ENCODE measurements around the gene SLC12A5.
"Not testable (repeated sequence)": the region's sequence is repeated elsewhere in the genome, so short reads cannot be mapped to it uniquely, and the experiment has no call there.

Gene SLC12A5

DNA sequence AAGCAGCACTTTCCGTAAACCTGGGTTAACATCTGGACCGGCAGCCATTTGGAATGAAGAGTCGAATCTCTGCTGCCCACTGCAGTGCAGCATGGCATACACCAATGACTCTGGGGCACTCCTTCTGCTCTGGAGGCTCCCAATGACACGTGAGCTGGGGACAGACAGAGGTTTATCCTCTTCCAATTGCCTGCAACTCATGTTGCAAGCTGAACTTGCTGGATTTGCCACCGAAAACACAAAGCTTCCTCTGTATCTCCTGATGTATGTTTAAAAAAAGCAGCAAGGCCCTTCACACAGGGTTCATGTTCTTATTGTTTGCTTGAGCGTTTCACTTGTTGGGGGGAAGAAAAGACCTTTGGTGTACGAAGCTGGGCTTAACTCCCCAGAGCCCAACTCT, 49.9 kb downstream of the SLC12A5 start:
- no peak for DNase-seq (ENCODE audit: low spot score)

DNA sequence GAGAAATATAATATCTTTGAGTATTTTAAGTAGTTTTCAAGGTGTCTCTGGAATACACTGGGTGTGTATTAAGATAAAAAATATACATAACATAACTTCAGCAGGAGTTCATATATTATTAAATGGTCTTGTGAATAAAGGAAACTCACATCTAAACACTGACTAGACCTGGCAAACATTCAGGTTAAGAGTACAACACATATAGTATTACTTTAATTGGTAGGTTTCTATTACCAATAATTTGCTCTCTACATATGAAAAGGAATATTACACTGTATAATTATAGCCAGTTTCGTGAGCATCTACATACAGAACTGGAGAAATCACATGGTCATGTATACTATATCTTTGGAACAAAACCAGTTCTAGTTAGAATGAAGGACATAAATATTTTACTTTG, 52.1 kb downstream of the SLC12A5 start:
- DNase-seq (ENCODE audit: low spot score): no peak

DNA sequence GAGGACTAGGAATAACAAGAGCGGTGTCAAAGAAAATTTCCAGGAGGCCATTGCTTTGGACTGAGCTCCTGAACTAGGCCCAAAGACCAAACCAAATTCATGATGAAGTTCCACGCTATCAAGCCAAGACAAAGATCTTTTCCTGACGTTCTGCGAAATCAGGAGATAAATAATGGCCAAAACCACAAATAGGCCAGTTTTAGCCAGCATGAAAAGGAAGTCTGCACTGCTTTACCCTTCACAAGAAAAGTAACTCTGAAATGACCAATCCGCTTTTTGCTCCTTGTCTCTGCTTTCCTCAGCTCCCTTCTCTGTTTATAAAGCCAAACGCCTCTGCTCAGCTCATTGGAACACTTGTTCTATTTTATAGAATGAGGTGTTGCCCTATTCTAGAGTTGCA, 54.1 kb downstream of the SLC12A5 start:
- DNase-seq (ENCODE audit: low spot score): no peak

DNA sequence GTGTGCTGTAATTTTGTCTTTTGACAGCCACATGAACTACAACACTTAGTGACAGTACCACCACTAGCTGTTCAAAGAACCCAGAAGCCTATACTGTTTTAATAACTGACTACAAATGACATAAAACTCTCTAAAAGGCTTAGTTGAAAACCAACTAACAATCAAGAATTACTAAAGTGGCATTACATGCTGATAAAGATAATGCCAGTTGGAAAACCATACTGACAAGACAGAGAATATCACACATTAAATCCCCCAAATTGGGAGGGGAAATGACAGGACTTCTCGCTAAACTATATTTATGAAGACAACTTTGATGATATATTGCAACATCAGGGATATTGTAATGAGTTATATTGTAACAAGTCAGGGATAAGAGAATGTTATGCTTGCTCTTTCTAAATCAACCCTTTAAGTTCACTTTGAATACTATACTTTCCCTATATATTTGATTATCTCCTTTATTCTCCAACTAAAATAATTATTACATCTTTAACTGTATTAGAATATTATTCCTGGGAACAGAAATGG, 54.6 kb downstream of the SLC12A5 start:
- no peak for DNase-seq (ENCODE audit: low spot score)

DNA sequence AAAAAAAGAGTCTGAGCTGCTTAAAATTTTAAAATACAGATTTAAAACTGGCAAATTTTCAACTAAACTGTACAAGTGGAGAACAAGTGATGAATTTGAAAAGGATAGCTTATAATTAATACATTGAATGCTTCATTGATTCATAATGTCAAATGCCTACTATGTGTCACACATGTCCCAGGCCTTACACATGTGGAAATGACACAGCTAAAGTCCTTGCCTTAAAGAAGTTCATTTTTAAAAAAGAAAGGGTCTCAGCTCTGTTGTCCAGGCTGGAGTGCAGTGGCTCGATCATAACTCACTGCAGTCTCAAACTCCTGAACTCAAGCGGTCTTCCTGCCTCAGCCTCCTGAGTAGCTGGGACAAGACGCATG, 55.8 kb downstream of the SLC12A5 start:
- DNase-seq (ENCODE audit: low spot score): no peak

DNA sequence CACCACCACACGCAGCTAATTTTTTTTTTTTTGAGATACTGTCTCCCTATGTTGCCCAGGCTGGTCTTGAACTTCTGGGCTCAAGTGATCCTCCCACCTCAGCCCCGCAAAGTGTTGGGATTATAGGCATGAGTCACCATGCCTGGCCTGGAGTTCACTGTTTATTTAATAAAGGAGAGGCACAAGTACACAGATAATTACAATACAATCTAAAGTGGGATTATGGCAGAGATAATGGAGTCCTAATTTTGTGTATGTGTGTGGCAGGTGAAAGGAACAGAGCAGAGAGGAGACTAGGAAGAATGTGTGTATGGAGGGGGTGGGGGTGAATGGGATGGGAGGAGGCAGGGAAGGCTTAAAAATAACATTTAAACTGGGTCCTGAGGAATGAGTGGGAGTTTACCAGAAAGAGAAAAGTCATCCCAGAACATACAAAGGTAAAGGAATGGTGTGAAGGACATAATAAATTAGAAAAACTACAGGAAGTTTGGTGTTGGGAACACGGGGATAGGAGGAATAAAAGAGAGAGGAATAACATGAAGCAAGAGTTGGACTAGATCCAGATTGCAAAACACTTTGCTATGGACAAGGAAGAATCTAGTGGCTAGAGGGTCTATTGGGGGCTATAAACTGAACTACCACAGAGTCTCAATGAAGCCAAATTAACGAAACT, 56.3 kb downstream of the SLC12A5 start:
- no peak for DNase-seq (ENCODE audit: low spot score)

DNA sequence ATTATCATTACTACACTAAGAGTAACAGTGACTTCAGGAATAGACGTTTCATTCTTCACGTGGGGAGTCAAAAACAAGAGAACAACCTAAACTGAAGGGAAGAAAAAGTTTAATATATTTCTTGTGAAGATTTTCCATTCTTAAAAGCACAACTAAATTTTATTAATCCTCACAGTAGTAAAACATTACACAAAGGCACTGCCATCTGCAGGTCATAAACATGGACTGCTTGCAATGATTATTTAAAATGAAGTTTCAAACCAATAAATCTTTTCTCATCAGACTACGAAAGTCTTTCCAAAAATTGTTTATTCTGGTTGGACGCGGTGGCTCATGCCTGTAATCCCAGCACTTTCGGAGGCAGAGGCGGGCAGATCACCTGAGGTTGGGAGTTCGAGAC, 58.1 kb downstream of the SLC12A5 start:
- no peak for DNase-seq (ENCODE audit: low spot score)

DNA sequence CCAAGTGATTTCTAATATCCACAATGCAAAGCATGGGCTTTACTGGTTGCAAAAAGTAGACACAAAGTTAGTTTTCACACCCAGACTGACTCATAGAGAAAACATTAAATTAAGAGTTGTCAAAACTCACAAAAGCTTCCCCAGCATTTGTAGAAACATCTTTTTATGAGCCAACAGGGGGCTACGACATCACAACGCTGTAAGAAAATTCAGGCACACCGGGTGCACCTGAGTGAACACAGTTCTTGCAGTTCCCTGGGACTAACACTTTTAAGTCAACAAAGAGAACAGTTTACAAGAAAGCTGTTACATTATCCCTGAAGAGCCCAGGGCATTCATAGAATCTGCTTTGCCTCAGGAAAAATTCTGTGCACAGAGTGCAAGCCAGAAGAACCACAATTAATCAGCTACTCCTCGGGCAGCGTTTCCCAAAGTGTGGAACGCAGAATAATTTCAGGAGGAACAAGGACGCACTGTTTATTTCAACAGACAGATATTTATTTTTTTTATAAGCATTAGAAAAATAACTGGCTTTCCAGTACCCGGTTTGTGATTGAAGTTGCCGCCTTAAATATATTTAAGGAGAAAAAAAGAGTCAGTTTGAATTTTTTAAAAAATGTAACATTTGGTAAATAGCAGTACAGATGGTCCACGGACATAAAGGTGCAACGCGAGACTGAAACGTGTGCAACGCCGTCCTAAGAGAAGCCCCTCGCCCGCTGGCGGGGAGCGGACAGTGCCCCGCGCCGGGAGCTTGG, 59.6 kb downstream of the SLC12A5 start:
- no peak for DNase-seq (ENCODE audit: low spot score)

DNA sequence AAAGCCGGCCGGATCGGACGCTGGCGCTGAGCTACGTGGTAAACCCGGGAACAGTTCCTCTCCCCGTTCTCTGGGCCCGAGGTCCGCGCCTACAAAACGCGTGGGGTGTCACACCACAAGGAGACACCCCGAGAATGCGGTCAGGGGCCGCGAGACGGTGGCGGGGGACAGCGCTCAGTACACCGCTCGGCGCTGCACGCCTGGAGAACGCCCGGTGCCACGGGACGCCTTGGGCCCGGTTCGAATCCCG, 60.1 kb downstream of the SLC12A5 start:
- no peak for DNase-seq (ENCODE audit: low spot score)

DNA sequence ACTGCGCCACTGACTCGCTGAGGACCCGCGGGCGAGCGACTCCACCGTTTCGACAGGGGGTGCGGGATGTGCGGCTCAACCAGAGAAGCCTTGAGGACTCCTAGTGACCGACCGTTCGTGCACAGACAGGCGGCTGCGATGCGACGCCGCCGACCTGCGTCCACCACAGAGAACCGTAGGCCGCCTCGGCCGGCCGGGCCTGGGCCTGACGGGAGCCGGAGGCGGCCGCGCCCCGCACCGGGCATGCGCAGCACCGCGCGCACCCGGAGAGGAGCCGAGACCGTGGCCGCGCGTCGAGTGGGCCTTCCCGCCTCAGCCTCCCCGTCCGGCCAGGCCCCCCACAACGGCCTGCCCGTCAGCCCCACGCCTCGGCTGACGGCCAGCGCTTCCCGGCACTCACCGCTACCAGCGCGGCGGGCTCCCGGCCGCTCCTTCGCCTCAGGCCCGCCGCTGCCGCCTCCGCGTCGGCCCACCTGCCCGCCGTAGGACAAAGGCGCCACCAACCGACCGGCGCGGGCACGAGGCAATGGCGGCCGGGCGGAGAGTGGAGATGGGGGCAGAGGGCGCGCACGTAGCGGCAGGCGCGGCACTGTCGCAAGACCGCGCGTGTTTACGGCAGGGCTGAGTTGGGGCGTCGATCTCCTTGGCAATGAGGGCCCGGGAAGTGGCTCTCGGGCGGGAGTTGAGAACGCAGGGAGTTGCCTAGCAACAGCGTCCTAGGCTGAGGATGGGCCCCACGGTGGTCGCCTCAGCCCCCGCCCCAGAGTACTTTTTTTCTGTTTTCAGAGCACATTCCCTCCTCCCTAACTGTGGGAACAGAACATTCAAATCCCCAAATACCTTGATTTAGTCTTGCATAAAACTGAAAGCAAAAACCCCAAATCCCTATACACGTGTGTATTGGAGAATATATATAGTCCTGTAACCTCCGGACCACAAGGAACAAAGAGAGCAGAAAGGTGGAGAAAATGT, 60.7 kb downstream of the SLC12A5 start, which contains the start of gene NCOA5:
Gene NCOA5, minus strand, starts transcription at position 546 of the 972 bp plus-strand sequence. CDS start 10,538 bp downstream, outside the sequence.
- peak; percentile 96 for DNase-seq (ENCODE audit: low spot score)

DNA sequence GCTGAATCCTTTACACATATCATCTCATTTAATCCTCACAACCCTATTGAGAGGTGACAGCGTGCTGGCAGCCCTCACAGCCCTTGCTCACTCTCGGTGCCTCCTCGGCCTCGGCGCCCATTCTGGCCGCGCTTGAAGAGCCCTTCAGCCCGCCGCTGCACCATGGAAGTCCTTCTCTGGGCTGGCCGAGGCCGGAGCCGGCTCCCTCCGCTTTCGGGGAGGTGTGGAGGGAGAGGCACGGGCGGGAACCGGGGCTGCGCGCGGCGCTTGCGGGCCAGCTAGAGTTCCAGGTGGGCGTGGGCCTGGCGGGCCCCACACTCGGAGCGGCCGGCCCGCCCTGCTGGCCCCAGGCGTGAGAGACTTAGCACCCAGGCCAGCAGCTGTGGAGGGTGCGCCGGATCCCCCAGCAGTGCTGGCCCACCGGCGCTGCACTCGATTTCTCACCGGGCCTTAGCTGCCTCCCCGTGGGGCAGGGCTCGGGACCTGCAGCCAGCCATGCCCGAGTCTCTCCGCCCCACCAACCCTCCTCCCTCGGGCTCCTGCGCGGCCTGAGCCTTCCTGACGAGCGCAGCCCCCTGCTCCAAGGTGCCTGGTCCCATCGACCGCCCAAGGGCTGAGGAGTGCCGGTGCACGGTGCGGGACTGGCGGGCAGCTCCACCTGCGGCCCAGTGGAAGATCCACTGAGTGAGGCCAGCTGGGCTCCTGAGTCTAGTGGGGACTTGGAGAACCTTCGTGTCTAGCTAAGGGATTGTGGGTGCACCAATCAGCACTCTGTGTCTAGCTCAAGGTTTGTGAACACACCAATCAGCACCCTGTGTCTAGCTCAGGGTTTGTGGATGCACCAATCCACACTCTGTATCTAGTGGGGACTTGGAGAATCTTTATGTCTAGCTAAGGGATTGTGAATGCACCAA, 62.9 kb downstream of the SLC12A5 start:
- not testable (repeated sequence) for DNase-seq (ENCODE audit: low spot score)

DNA sequence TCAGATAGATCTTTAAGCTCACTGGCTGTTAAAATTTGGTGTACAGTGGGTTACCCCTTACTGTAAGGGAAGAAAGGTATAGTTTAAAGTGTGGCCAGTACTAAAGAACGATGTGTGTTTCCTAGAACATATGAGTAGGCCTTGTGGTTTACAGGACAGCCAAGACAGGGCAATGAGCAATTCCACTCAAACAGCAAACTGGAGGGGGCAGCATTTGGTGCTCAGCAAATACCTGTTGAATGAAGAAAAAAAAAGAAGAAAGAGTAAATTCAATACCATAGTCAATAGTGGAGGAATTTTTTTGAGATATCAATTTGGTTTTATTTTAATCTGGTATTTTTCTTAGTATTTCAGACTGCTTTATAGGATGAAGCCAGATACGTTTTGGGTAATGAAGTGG, 64.5 kb downstream of the SLC12A5 start:
- no peak for DNase-seq (ENCODE audit: low spot score)

DNA sequence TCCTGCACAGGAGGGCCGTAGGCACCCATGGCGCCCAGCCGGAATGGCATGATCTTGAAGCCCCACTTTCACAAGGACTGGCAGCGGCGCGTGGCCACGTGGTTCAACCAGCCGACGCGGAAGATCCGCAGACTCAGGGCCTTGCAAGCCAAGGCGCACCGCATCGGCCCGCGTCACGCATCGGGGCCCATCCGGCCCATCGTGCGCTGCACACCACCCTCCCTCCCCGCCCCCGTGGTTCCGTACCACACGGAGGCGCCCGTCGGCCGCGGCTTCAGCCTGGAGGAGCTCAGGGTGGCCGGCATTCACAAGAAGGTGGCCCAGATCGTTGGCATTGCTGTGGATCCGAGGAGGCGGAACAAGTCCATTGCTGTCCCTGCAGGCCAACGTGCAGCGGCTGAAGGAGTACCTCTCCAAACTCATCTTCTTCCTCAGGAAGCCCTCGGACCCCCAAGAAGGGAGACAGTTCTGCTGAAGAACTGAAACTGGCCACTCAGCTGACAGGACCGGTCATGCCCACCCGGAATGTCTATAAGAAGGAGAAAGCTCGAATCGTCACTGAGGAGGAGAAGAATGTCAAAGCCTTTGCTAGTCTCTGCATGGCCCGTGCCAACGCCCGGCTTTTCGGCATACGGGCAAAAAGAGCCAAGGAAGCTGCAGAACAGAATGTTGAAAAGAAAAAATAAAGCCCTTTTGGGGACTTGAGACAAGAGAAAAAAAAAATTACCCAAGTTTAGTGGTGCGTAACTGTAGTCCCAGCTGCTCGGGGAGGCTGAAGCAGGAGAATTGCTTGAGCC, 70.7 kb downstream of the SLC12A5 start:
- no peak for DNase-seq (ENCODE audit: low spot score)

DNA sequence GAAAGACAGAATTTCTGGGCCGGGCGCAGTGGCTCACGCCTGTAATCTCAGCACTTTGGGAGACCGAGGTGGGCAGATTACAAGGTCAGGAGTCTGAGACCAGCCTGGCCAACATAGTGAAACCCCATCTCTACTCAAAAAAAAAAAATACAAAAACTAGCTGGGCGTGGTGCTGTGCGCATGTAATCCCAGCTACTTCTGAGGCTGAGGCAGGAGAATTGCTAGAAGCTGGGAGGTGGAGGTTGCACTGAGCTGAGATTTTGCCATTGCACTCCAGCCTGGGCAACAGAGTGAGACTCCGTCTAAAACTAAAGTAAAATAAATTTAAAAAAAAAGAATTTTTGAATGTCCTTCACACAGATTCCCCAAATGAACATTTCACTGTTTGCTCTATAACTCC, 71.4 kb downstream of the SLC12A5 start:
- not testable (repeated sequence) for DNase-seq (ENCODE audit: low spot score)

DNA sequence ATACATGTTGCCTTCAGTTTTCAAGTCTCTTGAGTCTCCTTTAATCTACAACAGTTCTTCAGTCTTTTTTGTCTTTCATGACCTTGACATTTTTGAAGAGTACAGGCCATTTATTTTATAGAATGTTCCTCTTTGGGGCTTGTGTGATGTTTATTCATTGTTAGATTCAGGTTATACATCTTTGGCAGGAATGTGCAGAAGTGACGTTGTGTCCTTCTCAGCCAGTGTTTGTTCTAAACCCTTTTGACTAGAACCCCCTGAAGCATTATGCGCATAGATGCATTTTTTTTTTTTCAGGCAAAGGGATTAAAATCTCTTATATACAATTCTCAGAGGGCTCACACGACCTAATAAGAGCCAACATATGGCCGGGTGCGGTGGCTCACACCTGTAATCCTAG, 72.0 kb downstream of the SLC12A5 start:
- DNase-seq (ENCODE audit: low spot score): no peak

DNA sequence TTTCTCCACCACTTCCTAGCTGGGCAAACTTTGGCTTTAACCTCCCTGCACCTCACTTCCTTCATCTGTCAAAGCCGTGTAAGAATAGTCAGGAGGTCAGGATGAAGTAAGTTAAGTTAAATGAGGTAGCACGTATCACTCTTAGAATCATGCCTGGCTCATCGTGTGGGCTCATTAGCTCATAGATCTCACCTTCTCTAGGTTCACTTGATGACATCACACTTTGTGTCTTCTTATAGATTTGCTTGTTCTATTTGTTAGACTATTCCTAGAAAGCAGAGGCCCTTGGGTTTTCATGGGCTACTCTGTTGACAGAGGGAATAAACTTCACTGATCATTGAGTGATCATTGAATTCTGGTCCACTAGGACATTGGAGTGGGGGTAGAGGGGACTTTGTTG, 72.9 kb downstream of the SLC12A5 start:
- DNase-seq (ENCODE audit: low spot score): no peak

DNA sequence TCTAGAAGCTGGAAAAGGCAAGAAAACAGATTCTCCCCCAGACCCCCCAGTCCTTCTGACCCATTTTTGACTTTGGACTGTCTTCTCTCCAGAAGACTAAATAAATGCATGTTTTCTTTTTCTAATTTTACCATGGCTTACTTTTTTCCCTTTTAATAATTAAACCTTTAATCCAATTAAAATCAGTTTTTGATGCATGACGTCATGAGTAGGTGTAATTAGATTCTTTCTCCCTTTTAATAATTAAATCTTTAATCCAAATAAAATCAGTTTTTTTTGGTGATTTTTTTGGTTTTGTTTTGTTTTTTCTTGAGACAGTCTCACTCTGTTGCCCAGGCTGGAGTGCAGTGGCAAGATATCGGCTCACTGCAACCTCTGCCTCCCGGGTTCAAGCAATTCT, 73.9 kb downstream of the SLC12A5 start:
- no peak for DNase-seq (ENCODE audit: low spot score)

DNA sequence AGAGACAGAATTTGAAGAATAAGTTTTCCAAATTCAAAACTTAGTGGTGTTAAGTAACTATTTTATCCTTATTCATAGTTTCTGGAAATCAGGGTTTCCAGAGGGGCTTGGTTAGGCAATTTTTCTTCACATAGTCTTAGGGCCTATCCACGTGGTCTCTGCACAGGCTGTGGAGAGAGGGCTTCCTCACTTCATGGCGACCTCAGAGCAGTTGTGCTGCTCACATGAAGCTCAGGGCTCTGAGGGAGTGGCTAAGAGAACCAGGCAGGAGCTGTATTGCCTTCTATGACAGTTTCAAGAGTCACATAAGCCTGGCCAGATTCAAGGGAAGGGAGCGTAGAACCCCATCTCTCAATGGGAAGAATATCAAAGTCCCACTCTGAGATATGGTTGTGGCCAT, 75.2 kb downstream of the SLC12A5 start:
- DNase-seq (ENCODE audit: low spot score): no peak

DNA sequence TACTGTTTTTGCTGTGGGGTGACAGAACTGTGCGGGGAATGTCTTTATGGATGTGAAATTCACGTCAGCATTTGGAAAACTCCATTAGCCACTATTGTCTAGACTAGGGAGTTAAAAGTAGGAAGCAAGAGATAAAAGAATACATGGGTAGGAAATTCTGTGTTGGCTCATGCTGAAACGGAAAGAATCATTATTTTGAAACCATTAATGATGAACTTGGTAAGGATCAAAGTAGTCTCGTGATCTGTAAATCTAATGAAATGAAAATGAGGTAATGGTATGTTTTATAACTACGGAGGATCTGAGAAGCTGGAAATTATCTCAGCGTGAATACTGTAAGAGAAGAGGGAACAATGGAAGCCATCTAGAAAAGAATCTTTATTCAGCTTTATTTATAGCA, 78.0 kb downstream of the SLC12A5 start:
- DNase-seq (ENCODE audit: low spot score): no peak

DNA sequence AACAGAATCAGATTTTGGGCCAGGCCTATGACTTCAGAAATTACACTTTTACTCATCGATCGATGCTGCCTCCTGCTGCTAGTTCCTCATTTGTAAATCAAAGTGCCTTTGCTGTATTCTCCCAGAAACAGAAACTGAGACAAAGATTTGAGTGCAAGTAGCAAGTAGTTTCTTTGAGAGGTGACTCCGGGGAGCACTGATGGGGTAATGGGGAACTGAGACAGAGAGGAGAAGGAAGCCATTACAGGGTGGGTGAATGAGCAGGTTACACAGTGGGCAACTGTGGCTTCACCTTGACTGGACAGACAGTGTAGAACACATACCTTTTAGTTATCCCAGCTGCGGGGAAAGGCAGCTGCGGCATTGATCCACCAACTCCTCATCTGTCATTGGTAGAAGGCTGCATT, 79.4 kb downstream of the SLC12A5 start:
- DNase-seq (ENCODE audit: low spot score): no peak

DNA sequence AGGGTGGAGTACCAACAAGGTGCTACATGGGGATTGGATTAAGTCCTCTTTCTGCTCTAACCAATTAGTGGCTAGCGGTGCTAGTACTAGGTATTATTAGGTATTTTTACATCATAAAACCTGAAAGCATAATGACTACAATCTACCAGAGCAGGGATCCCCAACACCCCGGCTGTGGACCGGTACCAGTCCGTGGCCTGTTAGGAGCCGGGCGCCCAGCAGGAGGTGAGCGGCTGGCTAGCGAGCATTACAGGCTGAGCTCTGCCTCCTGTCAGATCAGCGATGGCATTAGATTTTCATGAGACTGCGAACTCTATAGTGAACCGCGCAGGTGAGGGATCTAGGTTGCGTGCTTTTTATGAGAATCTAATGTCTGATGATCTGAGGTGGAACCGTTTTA, 80.0 kb downstream of the SLC12A5 start:
- no peak for DNase-seq (ENCODE audit: low spot score)

Measured in D341Med (cell line).